K562 (cell line): ENCODE data around the gene TBP. TPM values are rescaled to one million over a fixed set of nuclear protein-coding genes. Genes with fewer than 3 reads are reported as not detected.
"Not testable (repeated sequence)": the region's sequence is repeated elsewhere in the genome, so short reads cannot be mapped to it uniquely, and the experiment has no call there.

Experiments
- ATAC-seq: fragments of 200-7000 bp; cut with Tn5 transposase; 3 replicates; pipeline ENCODE4 v1.9.1; 2020; ENCODE audit warnings: moderate library complexity
- BruUV-seq: library from RNA; stranded (reverse); fragments of 400-500 nt; replicated peaks from 2 replicates; lab custom pipeline; 2021; lab: Mats Ljungman, UMichigan
- CTCF ChIA-PET: fragments of 300-600 bp; formaldehyde crosslinking; extraction: SDS; loops from one replicate; lab custom pipeline; 2021; ENCODE audit warnings: low intra/inter-chr PET ratio; lab: Yijun Ruan, JAX
- POLR2A ChIA-PET: fragments of 300-600, 350-650 bp; sonication (Branson Sonifier 250); formaldehyde crosslinking; extraction: SDS; loops from one replicate; lab custom pipeline; 2021; ENCODE audit warnings: antibody characterized with exemption, inconsistent platforms; lab: Yijun Ruan, JAX
- DNase-seq, 4 experiments: peaks; one replicate each; pipeline versions ENCODE4 v3.0.0 to v3.0.0-alpha.2; 2011 to 2018; ENCODE audit warnings: low spot score in 3 of 4, mixed read lengths in 3 of 4; ENCODE audit errors: extremely low read depth in 1 of 4
- FAIRE-seq: peaks from 2 replicates; lab custom pipeline; 2011; peaks lifted over from hg19 to GRCh38; lab: Jason Lieb, UNC
- H2AFZ ChIP-seq: 2 replicates; pipeline ENCODE4 v1.6.0; 2011; ENCODE audit warnings: low read depth, low read length, control low read depth, inconsistent platforms
- H3K27ac ChIP-seq: fragments of 200-600 bp; 3 replicates; pipeline ENCODE4 v1.8.0; 2011; ENCODE audit warnings: low read depth, mild to moderate bottlenecking, control low read depth, inconsistent platforms, low read length, moderate library complexity, mixed read lengths; ENCODE audit errors: extremely low read depth
- H3K27me3 ChIP-seq, 2 experiments: fragments of 300-600 bp in 1 of 2; 2 replicates in 1 of 2; 3 replicates in 1 of 2; pipeline versions ENCODE4 v1.6.0 to v1.8.0; 2011; ENCODE audit warnings: inconsistent platforms in 2 of 2, low read length in 2 of 2, mild to moderate bottlenecking in 1 of 2, mixed read lengths in 1 of 2, moderate library complexity in 1 of 2; ENCODE audit not compliant: control insufficient read depth in 2 of 2, insufficient read depth in 2 of 2
- H3K36me3 ChIP-seq: fragments of 300-600 bp; 3 replicates; pipeline ENCODE4 v1.8.0; 2011; ENCODE audit warnings: mild to moderate bottlenecking, low read length, inconsistent platforms; ENCODE audit not compliant: control insufficient read depth, insufficient read depth
- H3K4me1 ChIP-seq, 2 experiments: fragments of 200-600 bp in 1 of 2; replicated peaks in 1 of 2; 2 replicates in 1 of 2; 3 replicates in 1 of 2; pipeline versions ENCODE4 v1.5.1 to v1.8.0; 2011; ENCODE audit warnings: inconsistent platforms in 2 of 2, low read length in 2 of 2, mild to moderate bottlenecking in 1 of 2, mixed read lengths in 1 of 2, moderate library complexity in 1 of 2; ENCODE audit not compliant: control insufficient read depth in 2 of 2, insufficient read depth in 2 of 2
- H3K4me2 ChIP-seq: 2 replicates; pipeline ENCODE4 v1.6.1; 2011; ENCODE audit warnings: low read length, control low read depth, inconsistent platforms, mixed read lengths; ENCODE audit not compliant: insufficient read depth
- H3K4me3 ChIP-seq: fragments of 200-600 bp; sonication (generic), shearing (Covaris generic); 2 replicates; pipeline ENCODE4 v1.5.1; 2016; ENCODE audit warnings: control low read depth, inconsistent platforms
- H3K79me2 ChIP-seq: fragments of 200-600 bp; 3 replicates; pipeline ENCODE4 v1.8.0; 2011; ENCODE audit warnings: low read length, inconsistent platforms; ENCODE audit not compliant: control insufficient read depth, insufficient read depth
- H3K9ac ChIP-seq, 2 experiments: 2 replicates each; pipeline versions ENCODE4 v1.6.0 to v1.6.1; 2011; ENCODE audit warnings: low read depth in 2 of 2, low read length in 2 of 2, control low read depth in 1 of 2, inconsistent platforms in 1 of 2, mild to moderate bottlenecking in 1 of 2, mixed read lengths in 1 of 2; ENCODE audit not compliant: insufficient read depth in 1 of 2
- H3K9me1 ChIP-seq: one replicate; pipeline ENCODE4 v1.6.0; 2011; ENCODE audit warnings: inconsistent platforms, mild to moderate bottlenecking, low read length, moderate library complexity; ENCODE audit not compliant: control insufficient read depth, insufficient read depth
- H3K9me3 ChIP-seq: replicated peaks from 2 replicates; pipeline ENCODE4 v1.5.1; 2011; ENCODE audit warnings: low read depth, low read length, inconsistent platforms; ENCODE audit not compliant: control insufficient read depth, insufficient read depth
- H4K20me1 ChIP-seq: replicated peaks from 2 replicates; pipeline ENCODE4 v1.6.1; 2011; ENCODE audit warnings: low read length, inconsistent platforms, mixed read lengths; ENCODE audit not compliant: control insufficient read depth, insufficient read depth
- CBFA2T3 ChIP-seq: fragments of 450-650 bp; IDR thresholded peaks from 2 replicates; pipeline ENCODE4 v1.6.1; 2017
- CC2D1A ChIP-seq: fragments of 450-650 bp; IDR thresholded peaks from 2 replicates; pipeline ENCODE4 v1.6.1; 2017; ENCODE audit warnings: mild to moderate bottlenecking
- SMARCA4 ChIP-seq: fragments of 450-650 bp; IDR thresholded peaks from 2 replicates; pipeline ENCODE4 v1.6.1; 2016
- YY1 ChIP-seq, 3 experiments: IDR thresholded peaks; 2 replicates each; pipeline ENCODE4 v1.6.1; 2011; ENCODE audit warnings: low read length in 2 of 3, mild to moderate bottlenecking in 2 of 3, moderate library complexity in 2 of 3, borderline replicate concordance in 1 of 3, control low read depth in 1 of 3, low read depth in 1 of 3; ENCODE audit not compliant: insufficient read depth in 3 of 3, insufficient replicate concordance in 2 of 3, control insufficient read depth in 1 of 3, insufficient read length in 1 of 3; ENCODE audit errors: extremely low read depth in 1 of 3
- ZNF316 ChIP-seq: fragments of 450-650 bp; IDR thresholded peaks from 2 replicates; pipeline ENCODE4 v1.6.1; 2016
- WGBS: fragments of 100-300 bp; shearing (Covaris generic); methylation state at CpG from one replicate; pipeline ENCODE4 v1.1.6; 2016; ENCODE audit warnings: low coverage, mixed read lengths; ENCODE audit not compliant: insufficient coverage; ENCODE audit errors: missing lambda C conversion rate; 5-methylcytosine and 5-hydroxymethylcytosine counted together
- in situ Hi-C: fragments of 300-500 bp; cut with MboI; formaldehyde crosslinking; loops from 4 replicates; pipeline ENCODE4 v1.15.0; 2018; ENCODE audit warnings: inconsistent platforms, mixed read lengths
- intact Hi-C: fragments of 100-400 bp; cut with micrococcal nuclease; formaldehyde crosslinking; loops from 2 replicates; pipeline ENCODE4 v1.14.2; 2022
- polyA plus RNA-seq, 8 experiments: library from polyadenylated mRNA; depleted of rRNA in 4 of 8; stranded (reverse) in 5 of 8; unstranded in 3 of 8; fragments of >200 nt; fragmentation: Nextera tagmentation in 2 of 8; fragmentation: Illumina TruSeq in 1 of 8; extraction: Ambion mirVana in 2 of 8; extraction: Trizol in 1 of 8; gene quantifications; 2 replicates each; pipeline versions ENCODE4 v1.2.1 to v1.2.3, GENCODE V29; 2011 to 2014; ENCODE audit warnings: inconsistent platforms in 1 of 8, missing spikeins in 1 of 8
- total RNA-seq, 7 experiments: library from RNA; depleted of rRNA in 6 of 7; stranded (reverse); fragments of >200 nt in 6 of 7; fragmentation: Illumina TruSeq in 2 of 7; extraction: Trizol in 2 of 7; gene quantifications; 2 replicates each; pipeline versions ENCODE4 v1.2.1 to v1.2.3, GENCODE V29; 2011 to 2021; ENCODE audit warnings: low replicate concordance in 1 of 7
- TF ChIP-seq, protein P1 (sequence below), 2 experiments: IDR thresholded peaks in 1 of 2; conservative IDR thresholded peaks in 1 of 2; 2 replicates each; pipeline ENCODE4 v1.6.1; 2016; ENCODE audit warnings: low read depth in 2 of 2, mild to moderate bottlenecking in 1 of 2, missing compliant biosample characterization in 1 of 2, missing genetic modification characterization in 1 of 2, moderate library complexity in 1 of 2
- TF ChIP-seq, protein P2 (sequence below): sonication (generic); IDR thresholded peaks from 2 replicates; pipeline ENCODE4 v1.6.1; 2016
- TF ChIP-seq, protein P3 (sequence below): sonication (generic); formaldehyde crosslinking; IDR thresholded peaks from 2 replicates; pipeline ENCODE4 v1.8.1; 2023; ENCODE audit warnings: mild to moderate bottlenecking, missing genetic modification reagents
- TF ChIP-seq, protein P4 (sequence below), 3 experiments: IDR thresholded peaks in 2 of 3; conservative IDR thresholded peaks in 1 of 3; 2 replicates each; pipeline ENCODE4 v1.5.1; 2011 to 2012; ENCODE audit warnings: low read length in 3 of 3, mild to moderate bottlenecking in 3 of 3, control low read depth in 2 of 3, improper control_type of control experiment in 1 of 3, inconsistent platforms in 1 of 3, low read depth in 1 of 3, mixed read lengths in 1 of 3, moderate library complexity in 1 of 3; ENCODE audit not compliant: insufficient read depth in 2 of 3

The TBP gene
- total and polyA plus RNA-seq, 9 of the 15 experiments (the other 6 are each of a cell fraction or from before 2014, with no cell fraction given) = 28.5 to 86.1 (median 39.5) TPM

DNA sequence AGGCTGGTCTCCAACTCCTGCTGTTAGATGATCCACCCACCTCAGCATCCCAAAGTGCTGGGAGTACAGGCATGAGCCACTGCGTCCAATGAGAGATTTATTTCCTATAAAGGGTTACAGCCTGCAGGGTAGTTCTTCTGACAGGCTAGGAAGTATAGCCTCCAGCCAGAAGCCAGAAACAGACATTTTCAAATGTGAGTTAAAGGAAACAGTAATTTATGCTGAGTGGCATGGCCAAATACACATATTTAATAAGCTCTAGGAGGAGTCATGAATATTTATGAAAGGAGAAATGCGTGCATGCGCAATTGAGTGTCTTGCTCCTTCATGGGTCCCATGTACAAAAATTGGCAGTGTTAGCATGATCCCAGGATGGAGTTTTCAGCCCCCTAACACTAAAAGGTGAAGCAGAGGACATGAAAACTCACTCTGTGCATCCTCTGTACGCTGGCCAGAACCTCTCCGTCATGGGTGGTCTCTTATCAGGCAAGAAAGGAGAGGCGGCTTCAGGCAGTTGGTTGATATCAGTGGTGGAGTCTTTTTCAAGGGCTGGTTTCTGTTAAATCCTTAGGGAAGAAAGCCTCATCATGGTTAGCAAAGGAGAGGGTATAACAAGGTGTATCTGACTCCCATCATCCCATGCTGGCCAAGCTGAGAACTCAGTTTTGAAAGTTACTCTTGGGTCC lies 51.5 kb downstream of the TBP start (continued):
- TF ChIP-seq, protein P1, sequence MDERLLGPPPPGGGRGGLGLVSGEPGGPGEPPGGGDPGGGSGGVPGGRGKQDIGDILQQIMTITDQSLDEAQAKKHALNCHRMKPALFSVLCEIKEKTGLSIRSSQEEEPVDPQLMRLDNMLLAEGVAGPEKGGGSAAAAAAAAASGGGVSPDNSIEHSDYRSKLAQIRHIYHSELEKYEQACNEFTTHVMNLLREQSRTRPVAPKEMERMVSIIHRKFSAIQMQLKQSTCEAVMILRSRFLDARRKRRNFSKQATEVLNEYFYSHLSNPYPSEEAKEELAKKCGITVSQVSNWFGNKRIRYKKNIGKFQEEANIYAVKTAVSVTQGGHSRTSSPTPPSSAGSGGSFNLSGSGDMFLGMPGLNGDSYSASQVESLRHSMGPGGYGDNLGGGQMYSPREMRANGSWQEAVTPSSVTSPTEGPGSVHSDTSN (CRISPR knock-in tag; IDR thresholded peaks at IDR 0.05; ENCODE audit: low read depth) = no peak
- TF ChIP-seq, protein P1 (tag; conservative IDR thresholded peaks at IDR 0.05; ENCODE audit: low read depth) = no peak
- TF ChIP-seq ZNF316 (peak; percentile 33; the same call in 1 of the 2 replicates), CBFA2T3 (peak; percentile 48)
- TF ChIP-seq, protein P2, sequence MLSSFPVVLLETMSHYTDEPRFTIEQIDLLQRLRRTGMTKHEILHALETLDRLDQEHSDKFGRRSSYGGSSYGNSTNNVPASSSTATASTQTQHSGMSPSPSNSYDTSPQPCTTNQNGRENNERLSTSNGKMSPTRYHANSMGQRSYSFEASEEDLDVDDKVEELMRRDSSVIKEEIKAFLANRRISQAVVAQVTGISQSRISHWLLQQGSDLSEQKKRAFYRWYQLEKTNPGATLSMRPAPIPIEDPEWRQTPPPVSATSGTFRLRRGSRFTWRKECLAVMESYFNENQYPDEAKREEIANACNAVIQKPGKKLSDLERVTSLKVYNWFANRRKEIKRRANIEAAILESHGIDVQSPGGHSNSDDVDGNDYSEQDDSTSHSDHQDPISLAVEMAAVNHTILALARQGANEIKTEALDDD = 0 out of 2 replicates have a peak, but pooled peaks have one; percentile 23

DNA sequence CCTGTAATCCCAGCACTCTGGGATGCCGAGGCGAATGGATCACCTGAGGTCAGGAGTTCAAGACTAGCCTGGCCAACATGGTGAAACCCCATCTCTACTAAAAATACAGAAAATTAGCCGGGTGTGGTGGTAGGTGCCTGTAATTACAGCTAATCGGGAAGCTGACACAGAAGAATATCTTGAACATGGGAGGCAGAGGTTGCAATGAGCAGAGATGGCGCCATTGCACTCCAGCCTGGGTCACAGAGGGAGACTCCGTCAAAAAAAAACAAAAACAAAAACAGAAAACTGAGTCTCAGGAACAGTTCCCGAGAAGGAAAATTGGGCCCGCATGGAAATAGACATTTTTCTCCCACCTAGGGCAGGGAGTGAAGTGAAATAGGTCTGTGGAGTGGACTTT lies 55.1 kb downstream of the TBP start:
- in situ Hi-C loops, CTCF ChIA-PET, intact Hi-C loops, H3K36me3 ChIP-seq, H3K4me1 ChIP-seq, POLR2A ChIA-PET, H3K9me1 ChIP-seq, H3K9ac ChIP-seq, H3K4me2 ChIP-seq, H3K27ac ChIP-seq, BruUV-seq, H3K79me2 ChIP-seq, H3K9me3 ChIP-seq, H2AFZ ChIP-seq, H4K20me1 ChIP-seq, H3K27me3 ChIP-seq, FAIRE-seq, H3K4me3 ChIP-seq: not testable (repeated sequence)
- ATAC-seq (peak; percentile 53), DNase-seq (peak in 1 of 4 experiments; percentile 57)
- TF ChIP-seq, protein P3, sequence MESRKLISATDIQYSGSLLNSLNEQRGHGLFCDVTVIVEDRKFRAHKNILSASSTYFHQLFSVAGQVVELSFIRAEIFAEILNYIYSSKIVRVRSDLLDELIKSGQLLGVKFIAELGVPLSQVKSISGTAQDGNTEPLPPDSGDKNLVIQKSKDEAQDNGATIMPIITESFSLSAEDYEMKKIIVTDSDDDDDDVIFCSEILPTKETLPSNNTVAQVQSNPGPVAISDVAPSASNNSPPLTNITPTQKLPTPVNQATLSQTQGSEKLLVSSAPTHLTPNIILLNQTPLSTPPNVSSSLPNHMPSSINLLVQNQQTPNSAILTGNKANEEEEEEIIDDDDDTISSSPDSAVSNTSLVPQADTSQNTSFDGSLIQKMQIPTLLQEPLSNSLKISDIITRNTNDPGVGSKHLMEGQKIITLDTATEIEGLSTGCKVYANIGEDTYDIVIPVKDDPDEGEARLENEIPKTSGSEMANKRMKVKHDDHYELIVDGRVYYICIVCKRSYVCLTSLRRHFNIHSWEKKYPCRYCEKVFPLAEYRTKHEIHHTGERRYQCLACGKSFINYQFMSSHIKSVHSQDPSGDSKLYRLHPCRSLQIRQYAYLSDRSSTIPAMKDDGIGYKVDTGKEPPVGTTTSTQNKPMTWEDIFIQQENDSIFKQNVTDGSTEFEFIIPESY (CRISPR knock-in tag) = peak; percentile 85
- peak in 1 of 3 experiments; percentile 57 for TF ChIP-seq YY1 (IDR thresholded peaks at IDR 0.05; ENCODE audit: borderline replicate concordance in 1 of 3, control insufficient read depth in 1 of 3, extremely low read depth in 1 of 3, insufficient read depth in 3 of 3, insufficient read length in 1 of 3, insufficient replicate concordance in 2 of 3, low read depth in 1 of 3, low read length in 2 of 3)
- TF ChIP-seq CC2D1A = peak; percentile 63; the same call in 1 of the 2 replicates
- TF ChIP-seq SMARCA4 = 0 out of 2 replicates have a peak, but pooled peaks have one; percentile 15
- TF ChIP-seq, protein P4, sequence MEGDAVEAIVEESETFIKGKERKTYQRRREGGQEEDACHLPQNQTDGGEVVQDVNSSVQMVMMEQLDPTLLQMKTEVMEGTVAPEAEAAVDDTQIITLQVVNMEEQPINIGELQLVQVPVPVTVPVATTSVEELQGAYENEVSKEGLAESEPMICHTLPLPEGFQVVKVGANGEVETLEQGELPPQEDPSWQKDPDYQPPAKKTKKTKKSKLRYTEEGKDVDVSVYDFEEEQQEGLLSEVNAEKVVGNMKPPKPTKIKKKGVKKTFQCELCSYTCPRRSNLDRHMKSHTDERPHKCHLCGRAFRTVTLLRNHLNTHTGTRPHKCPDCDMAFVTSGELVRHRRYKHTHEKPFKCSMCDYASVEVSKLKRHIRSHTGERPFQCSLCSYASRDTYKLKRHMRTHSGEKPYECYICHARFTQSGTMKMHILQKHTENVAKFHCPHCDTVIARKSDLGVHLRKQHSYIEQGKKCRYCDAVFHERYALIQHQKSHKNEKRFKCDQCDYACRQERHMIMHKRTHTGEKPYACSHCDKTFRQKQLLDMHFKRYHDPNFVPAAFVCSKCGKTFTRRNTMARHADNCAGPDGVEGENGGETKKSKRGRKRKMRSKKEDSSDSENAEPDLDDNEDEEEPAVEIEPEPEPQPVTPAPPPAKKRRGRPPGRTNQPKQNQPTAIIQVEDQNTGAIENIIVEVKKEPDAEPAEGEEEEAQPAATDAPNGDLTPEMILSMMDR (IDR thresholded peaks at IDR 0.05 in 2 of 3, conservative IDR thresholded peaks at IDR 0.05 in 1 of 3; ENCODE audit: insufficient read depth in 2 of 3, low read depth in 1 of 3, low read length in 3 of 3) = peak in 2 of 3 experiments; percentile 44 to 61; a peak in 5 of 6 replicates
- WGBS = 55% methylated on average over 8 of the region's 8 CpGs
